HepG2 (cell line): ENCODE data around the gene PCDHA13.
"Not testable (repeated sequence)": the region's sequence is repeated elsewhere in the genome, so short reads cannot be mapped to it uniquely, and the experiment has no call there.

Experiments used
- CTCF ChIP-seq: sonication (generic); formaldehyde crosslinking; IDR thresholded peaks from 2 replicates; pipeline ENCODE4 v1.5.0; 2020; ENCODE audit warnings: mild to moderate bottlenecking, missing genetic modification reagents, moderate library complexity
- EZH2 ChIP-seq: conservative IDR thresholded peaks from 2 replicates; pipeline ENCODE4 v1.6.1; 2012; ENCODE audit warnings: mild to moderate bottlenecking, low read depth, low read length, moderate library complexity
- GTF2F1 ChIP-seq: fragments of 150-350 bp; IDR thresholded peaks from 2 replicates; pipeline ENCODE4 v1.6.1; 2014; ENCODE audit warnings: low read length
- MNT ChIP-seq: fragments of 450-650 bp; IDR thresholded peaks from 2 replicates; pipeline ENCODE4 v1.6.1; 2016
- POLR2A ChIP-seq, 2 experiments: IDR thresholded peaks; 2 replicates each; pipeline ENCODE4 v1.6.1; 2011; ENCODE audit warnings: low read depth in 2 of 2, low read length in 2 of 2, mild to moderate bottlenecking in 1 of 2, moderate library complexity in 1 of 2; ENCODE audit not compliant: insufficient read depth in 1 of 2
- SUZ12 ChIP-seq: fragments of 150-350 bp; IDR thresholded peaks from 2 replicates; pipeline ENCODE4 v1.6.1; 2014; ENCODE audit warnings: low read depth, low read length
- U2AF1 ChIP-seq: fragments of 200-400 bp; formaldehyde crosslinking; optimal IDR thresholded peaks from 2 replicates; pipeline ENCODE3; 2017; ENCODE audit warnings: mild to moderate bottlenecking, low read depth, low read length
- ZBTB49 ChIP-seq: sonication (generic); formaldehyde crosslinking; IDR thresholded peaks from 2 replicates; pipeline ENCODE4 v1.4.0; 2020; ENCODE audit warnings: missing genetic modification reagents, borderline replicate concordance
- ZNF407 ChIP-seq: sonication (generic); formaldehyde crosslinking; IDR thresholded peaks from one replicate; pipeline ENCODE4 v1.5.1; 2020; ENCODE audit warnings: mild to moderate bottlenecking, missing genetic modification reagents; ENCODE audit errors: not compliant biosample characterization

- not testable (repeated sequence) for TF ChIP-seq POLR2A (IDR thresholded peaks at IDR 0.05; ENCODE audit: insufficient read depth in 1 of 2, low read depth in 2 of 2, low read length in 2 of 2); MNT; GTF2F1; CTCF (CRISPR knock-in tag); U2AF1; ZNF407 (CRISPR knock-in tag); EZH2; ZBTB49 (CRISPR knock-in tag); SUZ12
Measured at GRCh38 chr5:140834439-140835008, 47.4 kb upstream of the PCDHA13 start.
